NCI-H446 (cell line): ENCODE measurements around the gene LDLR.
A peak's percentile ranks its signal among the peaks of the same experiment; 100 is the strongest.
"Not testable (repeated sequence)": the region's sequence is repeated elsewhere in the genome, so short reads cannot be mapped to it uniquely, and the experiment has no call there.

ENCODE experiments used
- DNase-seq, 2 experiments: peaks; one replicate each; lab custom pipeline; 2025; lab: John Stamatoyannopoulos, UW

LDLR gene

DNA sequence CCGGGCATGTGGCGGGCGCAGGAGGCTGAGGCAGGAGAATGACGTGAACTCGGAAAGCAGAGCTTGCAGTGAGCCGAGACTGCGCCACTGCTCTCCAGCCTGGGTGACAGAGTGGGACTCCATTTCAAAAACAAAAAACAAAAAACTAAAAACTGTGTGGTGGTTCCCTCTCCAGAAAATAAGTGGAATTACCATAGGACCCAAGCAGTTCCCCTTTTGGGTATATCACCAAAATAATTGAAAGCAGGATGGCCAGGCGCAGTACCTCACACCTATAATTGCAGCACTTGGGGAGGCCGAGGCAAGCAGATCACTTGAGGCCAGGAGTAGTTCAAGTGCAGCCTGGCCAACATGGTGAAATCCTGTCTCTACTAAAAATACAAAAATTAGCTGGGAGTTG, 15.7 kb upstream of the LDLR start:
- no peak for DNase-seq

DNA sequence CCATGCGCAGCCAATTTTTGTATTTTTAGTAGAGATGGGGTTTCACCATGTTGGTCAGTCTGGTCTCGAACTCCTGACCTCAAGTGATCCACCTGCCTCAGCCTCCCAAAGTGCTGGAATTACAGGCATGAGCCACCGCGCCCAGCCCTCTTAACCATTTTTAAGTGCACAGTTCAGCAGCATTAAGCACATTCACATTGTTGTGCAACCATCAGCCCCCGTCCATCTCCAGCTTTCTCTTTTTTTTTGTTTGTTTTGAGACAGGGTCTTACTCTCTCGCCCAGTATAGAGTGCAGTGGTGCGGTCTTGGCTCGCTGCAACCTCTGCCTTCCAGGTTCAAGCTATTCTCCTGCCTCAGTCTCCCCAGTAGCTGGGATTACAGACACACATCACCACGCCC, 12.5 kb upstream of the LDLR start:
- DNase-seq, result not testable (repeated sequence)

DNA sequence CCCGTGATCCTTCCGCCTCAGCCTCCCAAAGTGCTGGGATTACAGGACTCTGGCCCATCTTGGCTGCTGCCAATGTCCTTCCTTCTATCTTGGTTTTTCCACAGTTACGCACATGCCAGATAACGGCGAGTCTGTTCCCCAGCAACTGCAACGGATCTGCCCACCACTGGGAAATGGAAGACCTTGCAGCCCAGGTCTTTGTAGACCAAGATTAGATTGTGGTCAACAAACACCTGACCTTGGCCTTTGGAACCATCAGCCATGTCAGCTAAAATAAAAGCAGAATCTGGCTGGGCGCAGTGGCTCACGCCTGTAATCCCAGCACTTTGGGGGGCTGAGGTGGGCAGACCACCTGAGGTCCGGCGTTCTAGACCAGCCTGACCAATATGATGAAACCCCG, 10.4 kb upstream of the LDLR start:
- DNase-seq, result no peak

DNA sequence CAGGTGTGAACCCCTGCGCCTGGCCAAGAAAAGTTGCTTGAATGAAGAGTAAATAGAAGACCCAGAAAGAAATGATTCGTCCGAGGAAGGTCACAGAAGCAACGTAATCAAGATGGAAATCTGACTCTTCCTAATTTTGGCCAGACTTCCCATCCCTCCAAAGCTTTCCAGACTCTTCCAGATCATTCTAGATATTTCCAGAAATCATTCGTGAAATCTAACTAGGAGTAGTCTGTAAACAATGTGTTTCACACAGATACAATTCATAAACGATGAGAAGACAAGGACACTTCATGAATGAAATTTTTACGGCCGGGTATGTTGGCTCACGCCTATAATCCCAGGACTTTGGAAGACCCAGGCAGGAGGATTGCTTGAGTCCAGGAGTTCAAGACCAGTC, 9.3 kb upstream of the LDLR start:
- no peak for DNase-seq

DNA sequence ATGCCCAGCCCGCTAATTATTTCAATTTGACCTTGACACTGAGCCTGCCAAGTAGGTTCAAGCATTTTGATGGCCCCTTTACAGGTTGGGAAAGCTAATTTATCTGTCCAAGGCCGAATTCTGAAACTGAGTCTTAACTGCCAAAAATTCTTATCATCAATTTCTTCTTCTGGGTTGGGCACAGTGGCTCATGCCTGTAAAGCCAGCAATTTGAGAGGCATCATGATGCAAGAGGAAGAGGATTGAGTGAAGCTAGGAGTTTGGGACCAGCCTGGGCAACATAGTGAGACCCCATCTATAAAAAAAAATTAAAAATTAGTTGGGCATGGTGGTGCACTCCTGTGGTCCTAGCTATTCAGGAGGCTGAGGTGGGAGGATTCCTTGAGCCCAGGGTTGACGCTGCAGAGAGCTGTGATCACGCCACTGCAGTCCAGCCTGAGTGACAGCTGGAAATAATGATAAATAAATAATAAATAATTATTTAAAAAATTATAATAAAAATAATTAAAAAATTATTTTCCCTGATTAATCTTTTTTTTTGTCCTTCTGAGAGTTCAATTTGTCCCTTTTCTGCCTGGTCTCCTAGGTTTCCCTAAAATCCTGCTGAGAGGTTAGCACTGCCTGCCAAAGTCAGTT, 1.3 kb upstream of the LDLR start:
- no peak for DNase-seq

DNA sequence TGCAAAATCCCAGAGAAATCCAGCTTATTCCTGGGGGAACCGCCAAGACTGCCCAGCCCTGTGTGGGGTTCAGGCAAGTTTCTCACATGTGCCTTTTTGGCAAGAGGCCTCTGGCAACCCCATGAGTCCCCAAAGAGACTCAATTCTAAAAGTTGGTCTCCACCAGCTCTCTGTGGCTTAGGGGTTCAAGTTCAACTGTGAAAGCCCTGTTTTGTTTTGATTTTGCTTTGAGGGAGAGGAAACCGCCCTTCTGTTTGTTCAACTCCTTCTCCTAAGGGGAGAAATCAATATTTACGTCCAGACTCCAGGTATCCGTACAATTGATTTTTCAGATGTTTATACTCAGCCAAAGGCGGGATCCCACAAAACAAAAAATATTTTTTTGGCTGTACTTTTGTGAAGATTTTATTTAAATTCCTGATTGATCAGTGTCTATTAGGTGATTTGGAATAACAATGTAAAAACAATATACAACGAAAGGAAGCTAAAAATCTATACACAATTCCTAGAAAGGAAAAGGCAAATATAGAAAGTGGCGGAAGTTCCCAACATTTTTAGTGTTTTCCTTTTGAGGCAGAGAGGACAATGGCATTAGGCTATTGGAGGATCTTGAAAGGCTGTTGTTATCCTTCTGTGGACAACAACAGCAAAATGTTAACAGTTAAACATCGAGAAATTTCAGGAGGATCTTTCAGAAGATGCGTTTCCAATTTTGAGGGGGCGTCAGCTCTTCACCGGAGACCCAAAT, 583 bp upstream of the LDLR start:
- DNase-seq, result peak in 1 of 2 experiments; percentile 30

DNA sequence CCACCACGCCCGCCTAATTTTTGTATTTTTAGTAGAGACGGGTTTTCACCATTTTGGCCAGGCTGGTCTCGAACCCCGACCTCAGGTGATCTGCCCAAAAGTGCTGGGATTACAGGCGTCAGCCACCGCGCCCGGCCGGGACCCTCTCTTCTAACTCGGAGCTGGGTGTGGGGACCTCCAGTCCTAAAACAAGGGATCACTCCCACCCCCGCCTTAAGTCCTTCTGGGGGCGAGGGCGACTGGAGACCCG, 676 bp downstream of the LDLR start:
- DNase-seq, result not testable (repeated sequence)

DNA sequence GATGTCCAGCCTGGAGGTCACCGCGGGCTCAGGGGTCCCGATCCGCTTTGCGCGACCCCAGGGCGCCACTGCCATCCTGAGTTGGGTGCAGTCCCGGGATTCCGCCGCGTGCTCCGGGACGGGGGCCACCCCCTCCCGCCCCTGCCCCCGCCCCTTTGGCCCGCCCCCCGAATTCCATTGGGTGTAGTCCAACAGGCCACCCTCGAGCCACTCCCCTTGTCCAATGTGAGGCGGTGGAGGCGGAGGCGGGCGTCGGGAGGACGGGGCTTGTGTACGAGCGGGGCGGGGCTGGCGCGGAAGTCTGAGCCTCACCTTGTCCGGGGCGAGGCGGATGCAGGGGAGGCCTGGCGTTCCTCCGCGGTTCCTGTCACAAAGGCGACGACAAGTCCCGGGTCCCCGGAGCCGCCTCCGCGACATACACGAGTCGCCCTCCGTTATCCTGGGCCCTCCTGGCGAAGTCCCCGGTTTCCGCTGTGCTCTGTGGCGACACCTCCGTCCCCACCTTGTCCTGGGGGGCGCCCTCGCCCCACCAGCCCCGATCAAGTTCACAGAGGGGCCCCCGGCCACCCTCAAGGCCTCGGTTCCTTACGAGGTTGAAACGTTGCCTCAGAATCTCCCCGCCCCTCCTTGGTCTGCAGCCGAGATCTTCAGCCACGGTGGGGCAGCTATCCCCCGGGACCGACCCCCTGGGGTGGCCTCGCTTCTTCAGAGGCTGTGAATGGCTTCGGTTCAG, 1.2 kb downstream of the LDLR start:
- DNase-seq, result peak; percentile 92 to 95

DNA sequence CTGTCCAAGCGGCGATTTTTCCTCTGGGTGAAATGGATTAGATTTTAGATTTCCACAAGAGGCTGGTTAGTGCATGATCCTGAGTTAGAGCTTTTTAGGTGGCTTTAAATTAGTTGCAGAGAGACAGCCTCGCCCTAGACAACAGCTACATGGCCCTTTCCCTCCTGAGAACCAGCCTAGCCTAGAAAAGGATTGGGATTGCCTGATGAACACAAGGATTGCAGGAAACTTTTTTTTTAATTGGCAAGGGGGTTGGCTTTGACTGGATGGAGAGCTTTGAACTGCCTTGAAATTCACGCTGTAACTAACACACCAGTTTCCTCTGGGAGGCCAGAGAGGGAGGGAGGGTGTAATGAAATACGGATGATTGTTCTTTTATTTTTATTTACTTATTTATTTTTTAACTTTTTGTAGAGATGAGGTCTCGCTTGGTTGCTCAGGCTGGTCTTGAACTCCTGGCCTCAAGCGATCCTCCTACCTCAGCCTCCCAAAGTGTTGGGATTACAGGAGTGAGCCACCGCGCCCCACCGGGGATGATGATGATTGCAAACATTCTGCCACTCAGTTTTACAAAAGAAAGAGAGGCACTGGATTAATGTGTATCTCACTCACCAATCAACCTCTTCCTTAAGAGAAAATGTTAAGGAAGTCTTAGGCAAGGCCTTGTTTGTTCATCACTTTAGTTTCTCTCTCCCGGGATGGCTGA, 1.9 kb downstream of the LDLR start:
- no peak for DNase-seq

DNA sequence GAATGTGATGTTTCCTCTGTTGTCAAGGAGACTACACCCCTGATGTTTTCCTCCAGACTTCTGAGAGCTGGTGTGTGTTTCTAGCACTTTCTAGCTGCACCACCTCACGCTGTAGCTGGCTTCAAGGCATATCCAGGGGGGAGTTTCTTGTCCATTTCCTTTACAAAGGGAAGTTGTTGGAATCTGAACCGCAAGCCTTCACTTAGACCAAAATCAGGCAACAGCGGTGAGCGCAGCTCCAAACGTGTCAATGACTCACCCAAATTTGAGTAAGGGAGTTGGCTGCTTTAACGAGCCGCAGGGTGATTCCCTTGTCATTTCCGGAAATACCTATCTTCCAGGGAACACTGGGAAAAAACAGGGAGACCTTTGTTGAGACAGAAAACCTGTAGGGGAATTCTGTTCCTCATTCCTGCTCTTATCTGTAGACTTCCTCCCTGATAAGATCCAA, 2.5 kb downstream of the LDLR start:
- DNase-seq, result no peak

DNA sequence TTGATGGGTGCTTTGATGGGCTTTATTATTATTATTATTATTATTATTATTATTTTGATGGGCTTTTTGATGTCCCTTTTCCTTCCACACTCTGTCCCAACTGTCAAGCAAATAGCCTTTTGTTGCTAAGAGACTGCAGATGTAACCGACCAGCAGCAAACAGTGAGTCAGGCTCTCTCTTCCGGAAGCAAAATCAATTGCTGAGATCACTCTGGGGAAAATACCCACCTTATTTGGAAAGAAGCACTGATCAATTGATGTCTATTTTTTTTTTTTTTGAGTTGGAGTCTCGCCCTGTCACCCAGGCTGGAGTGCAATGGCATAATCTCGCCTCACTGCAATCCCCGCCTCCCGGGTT, 2.9 kb downstream of the LDLR start:
- no peak for DNase-seq

DNA sequence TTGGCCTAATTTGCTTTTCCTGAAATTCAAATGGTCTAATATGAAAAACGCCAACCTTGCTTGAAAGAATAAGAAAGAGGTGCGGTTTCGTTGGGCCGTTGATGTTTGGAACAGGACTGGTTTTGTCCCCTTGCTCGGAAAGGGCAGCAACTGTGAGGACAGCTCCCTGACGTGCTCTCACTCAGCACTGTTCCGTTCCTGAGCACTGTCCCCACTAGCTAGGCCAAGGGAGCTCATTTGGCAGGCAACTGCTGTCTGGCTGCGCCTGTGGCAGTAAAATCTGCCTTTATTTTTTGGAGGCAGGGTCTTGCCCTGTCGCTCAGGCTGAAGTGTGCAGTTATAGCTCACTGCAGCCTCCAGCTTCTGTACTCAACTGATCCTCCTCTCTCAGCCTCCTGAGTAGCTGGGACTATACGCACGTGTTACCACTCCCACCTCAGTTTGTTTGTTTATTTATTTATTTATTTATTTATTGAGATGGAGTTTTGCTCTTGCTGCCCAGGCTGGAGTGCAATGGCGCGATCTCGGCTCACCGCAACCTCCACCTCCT, 4.5 kb downstream of the LDLR start:
- DNase-seq, result no peak

DNA sequence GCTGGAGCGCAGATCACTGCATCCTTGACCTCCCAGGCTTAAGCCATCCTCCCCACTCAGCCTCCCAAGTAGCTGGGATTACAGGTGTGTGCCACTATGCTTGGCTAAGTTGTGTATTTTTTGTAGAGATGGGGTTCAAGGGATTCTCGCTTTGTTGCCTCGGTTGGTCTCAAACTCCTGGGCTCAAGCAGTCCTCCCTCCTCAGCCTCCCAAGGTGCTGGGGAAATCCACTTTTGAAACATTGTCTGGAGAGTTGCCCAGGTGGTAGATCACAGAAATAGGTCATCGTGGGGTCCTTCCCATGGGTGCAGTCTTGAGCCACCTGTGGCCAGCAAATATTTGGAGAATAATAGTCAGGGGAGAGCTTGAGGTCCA, 5.2 kb downstream of the LDLR start:
- no peak for DNase-seq

DNA sequence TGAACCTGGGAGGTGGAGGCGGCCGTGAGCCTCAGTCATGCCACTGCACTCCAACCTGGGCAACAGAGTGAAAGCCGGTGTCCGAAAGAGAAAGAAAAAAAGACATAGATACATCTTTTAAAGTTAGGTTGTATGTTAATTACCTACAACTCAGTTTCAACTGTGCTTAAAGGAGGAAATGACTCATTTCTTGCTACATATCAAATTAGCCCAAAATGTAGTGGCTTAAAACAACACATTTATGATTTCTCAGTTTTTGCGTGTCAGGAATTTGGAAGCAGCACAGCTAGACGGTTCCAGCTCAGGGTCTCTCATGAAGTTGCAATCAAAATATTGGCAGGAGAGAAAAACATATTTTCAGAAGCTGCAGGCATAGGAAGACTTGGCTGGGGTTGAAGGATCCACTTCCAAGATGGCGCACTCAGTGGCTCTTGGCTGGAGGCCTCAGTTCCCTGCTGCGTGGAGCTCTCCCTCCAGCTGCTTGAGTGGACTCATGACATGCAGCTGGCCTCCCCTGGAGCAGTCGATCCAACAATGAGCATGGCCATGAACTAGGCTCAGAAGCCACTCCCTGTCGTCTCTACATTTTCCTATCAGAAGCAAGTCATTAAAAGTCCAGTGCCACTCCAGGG, 7.1 kb downstream of the LDLR start:
- DNase-seq, result peak; percentile 84 to 94

DNA sequence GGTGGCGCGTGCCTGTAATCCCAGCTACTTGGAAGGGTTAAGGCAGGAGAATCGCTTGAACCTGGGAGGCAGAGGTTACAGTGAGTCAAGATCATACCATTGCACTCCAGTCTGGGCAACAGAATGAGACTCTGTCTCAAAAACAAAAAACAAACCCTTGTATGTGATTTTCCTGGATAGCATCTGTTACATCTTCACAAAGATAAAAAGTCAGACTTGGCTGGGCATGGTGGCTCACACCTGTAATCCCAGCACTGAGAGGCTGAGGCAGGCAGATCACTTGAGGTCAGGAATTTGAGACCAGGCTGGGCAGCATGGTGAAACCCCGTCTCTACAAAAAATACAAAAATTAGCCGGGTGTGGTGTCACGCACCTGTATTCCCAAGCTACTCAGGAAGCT, 8.1 kb downstream of the LDLR start:
- not testable (repeated sequence) for DNase-seq

DNA sequence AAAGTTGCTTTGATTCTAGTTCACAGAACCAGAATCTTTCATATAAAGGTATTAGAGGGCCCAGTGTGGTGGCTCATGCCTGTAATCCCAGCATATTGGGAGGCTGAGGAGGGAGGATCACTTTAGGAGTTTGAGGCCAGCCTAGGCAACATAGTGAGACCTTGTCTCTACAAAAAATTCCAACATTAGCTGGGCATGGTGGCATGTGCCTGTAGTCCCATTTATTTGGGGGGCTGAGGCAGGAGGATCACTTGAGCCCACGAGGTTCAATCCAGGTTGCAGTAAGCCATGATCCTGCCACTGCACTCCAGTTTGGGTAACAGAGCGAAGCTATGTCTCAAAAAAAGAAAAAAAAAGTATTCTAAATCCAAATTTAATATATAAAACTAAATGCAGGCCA, 9.1 kb downstream of the LDLR start:
- DNase-seq, result no peak

DNA sequence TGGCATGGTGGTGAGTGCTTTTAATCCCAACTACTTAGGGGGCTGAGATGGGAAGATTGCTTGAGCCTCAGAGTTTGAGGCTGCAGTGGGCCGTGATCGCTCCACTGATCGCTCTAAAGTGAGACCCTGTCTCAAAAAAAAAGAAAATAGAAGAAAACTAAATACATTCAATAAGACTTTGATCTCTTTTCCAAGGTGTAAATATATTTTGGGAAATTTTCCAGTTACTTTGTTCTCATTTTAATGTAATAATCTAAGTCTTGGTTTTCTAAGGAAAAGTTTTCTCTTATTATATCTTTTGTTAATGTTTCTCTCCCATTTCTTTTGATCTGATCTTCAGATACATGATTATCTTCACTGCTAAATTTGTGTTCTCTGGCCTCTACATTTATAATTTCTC, 9.6 kb downstream of the LDLR start:
- no peak for DNase-seq

DNA sequence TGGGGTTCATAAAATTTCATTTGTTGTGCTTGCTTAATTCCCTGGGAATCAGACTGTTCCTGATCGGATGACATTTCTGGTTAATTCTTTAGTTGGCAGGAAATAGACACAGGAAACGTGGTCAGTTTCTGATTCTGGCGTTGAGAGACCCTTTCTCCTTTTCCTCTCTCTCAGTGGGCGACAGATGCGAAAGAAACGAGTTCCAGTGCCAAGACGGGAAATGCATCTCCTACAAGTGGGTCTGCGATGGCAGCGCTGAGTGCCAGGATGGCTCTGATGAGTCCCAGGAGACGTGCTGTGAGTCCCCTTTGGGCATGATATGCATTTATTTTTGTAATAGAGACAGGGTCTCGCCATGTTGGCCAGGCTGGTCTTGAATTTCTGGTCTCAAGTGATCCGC, 10.8 kb downstream of the LDLR start:
- peak in 1 of 2 experiments; percentile 25 for DNase-seq

DNA sequence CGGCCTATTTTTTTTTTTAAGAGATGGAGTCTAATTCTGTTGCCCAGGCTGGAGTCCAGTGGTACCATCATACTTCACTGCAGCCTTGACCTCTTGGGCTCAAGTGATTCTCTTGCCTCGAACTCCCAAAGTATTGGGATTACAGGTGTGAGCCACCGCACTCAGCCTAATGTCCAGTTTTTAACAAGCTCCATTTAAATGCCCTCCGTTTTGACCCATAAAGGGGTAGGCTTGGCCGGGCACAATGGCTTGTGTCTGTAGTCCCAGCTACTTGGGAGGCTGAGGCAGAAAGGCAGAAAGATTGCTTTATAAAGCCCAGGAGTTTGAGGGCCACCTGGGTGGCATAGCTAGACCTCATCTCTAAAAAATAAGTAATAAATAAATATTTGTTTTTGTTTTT, 11.8 kb downstream of the LDLR start:
- no peak for DNase-seq

DNA sequence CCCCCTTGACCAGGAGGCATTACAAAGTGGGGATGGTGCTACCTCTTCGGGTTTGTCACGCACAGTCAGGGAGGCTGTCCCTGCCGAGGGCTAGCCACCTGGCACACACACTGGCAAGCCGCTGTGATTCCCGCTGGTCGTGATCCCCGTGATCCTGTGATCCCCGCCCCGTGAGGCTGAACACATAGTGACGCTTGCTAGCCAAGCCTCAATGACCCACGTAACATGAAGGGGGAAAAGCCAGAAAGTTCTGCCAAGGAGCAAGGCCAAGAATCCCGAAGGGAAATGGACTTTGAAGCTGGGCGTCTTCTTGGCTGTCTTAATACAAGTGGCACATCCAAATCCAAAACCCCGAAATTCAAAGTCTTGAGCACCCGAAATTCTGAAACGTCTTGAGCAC, 13.7 kb downstream of the LDLR start:
- no peak for DNase-seq

DNA sequence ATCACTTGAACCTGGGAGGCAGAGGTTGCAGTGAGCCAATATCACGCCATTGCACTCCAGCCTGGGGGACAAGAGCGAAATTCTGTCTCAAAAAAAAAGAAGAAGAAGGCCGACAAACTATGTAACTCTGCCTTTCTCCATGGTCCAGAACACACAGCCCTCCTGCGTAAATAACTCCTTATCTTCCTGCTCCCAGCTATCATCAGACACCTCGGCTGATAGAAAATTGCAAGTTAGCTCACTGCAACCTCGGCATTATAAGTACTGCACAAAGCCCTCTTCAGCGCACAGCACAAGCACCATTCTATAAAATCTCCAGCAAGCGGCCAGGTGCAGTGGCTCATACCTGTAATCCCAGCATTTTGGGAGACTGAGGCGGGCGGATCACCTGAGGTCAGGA, 14.4 kb downstream of the LDLR start:
- not testable (repeated sequence) for DNase-seq

DNA sequence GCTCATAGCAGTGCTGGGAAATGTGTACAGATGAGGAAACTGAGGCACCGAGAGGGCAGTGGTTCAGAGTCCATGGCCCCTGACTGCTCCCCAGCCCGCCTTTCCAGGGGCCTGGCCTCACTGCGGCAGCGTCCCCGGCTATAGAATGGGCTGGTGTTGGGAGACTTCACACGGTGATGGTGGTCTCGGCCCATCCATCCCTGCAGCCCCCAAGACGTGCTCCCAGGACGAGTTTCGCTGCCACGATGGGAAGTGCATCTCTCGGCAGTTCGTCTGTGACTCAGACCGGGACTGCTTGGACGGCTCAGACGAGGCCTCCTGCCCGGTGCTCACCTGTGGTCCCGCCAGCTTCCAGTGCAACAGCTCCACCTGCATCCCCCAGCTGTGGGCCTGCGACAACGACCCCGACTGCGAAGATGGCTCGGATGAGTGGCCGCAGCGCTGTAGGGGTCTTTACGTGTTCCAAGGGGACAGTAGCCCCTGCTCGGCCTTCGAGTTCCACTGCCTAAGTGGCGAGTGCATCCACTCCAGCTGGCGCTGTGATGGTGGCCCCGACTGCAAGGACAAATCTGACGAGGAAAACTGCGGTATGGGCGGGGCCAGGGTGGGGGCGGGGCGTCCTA, 15.9 kb downstream of the LDLR start:
- no peak for DNase-seq
